Activated T-cell treated with anti-CD3 and anti-CD28 coated beads, Interleukin-2, amount 50 U/mL, for 24 hours (primary cell): Measurements from ENCODE around the gene RIC8B.

Source experiments
- DNase-seq: peaks from one replicate; pipeline ENCODE4 v3.0.0-alpha.2; 2020
- H3K27ac Mint-ChIP-seq: 2 replicates; pipeline ENCODE4 v1.8.0; 2020; ENCODE audit warnings: mild to moderate bottlenecking, mixed read lengths
- H3K27me3 Mint-ChIP-seq: 2 replicates; pipeline ENCODE4 v1.8.0; 2020; ENCODE audit warnings: mixed read lengths
- H3K36me3 Mint-ChIP-seq: 2 replicates; pipeline ENCODE4 v1.8.0; 2020; ENCODE audit warnings: low read depth, mixed read lengths
- H3K4me1 Mint-ChIP-seq: 2 replicates; pipeline ENCODE4 v1.8.0; 2020; ENCODE audit warnings: low read depth, mixed read lengths
- H3K4me3 Mint-ChIP-seq: 2 replicates; pipeline ENCODE4 v1.8.0; 2020; ENCODE audit warnings: mild to moderate bottlenecking, moderate library complexity, mixed read lengths
- H3K9me3 Mint-ChIP-seq: 2 replicates; pipeline ENCODE4 v1.8.0; 2020; ENCODE audit warnings: mixed read lengths

Gene RIC8B

DNA sequence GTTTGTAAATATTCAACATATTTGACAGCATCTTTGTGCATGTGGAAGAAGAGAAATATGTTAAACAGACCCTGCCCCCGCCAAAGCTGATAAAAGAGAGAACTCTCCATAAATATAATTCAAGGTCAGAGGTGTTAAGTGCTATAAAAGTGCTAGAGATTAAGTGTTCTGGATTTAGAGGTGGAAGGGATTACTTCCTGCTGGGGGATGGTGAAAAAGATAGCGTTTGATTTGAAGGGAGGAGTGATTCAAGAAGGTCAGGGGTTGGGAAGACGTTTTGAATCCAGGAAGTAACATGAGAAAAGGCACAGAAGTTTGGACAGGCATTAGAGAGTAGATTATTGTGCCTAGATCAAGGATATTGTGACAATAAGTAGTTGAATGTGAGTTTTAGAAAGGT is 30.2 kb downstream of the RIC8B start:
- H3K27me3 Mint-ChIP-seq, result no peaks in the 10 kb centered on the region
- H3K9me3 Mint-ChIP-seq, result no peaks in the 10 kb centered on the region
- no peak for DNase-seq
- H3K36me3 Mint-ChIP-seq, result peaks cover 40% of the 10 kb centered on the region
- H3K4me3 Mint-ChIP-seq, result no peak overlapping the region
- peaks cover 3% of the 10 kb centered on the region for H3K4me1 Mint-ChIP-seq
- no peak overlapping the region for H3K27ac Mint-ChIP-seq

- no peaks in the 10 kb centered on the region for H3K4me1 Mint-ChIP-seq
- peaks cover 36% of the 10 kb centered on the region for H3K36me3 Mint-ChIP-seq
- H3K27me3 Mint-ChIP-seq, result no peaks in the 10 kb centered on the region
- no peaks in the 10 kb centered on the region for H3K9me3 Mint-ChIP-seq
- no peak overlapping the region for H3K27ac Mint-ChIP-seq
- no peak for DNase-seq
- no peak overlapping the region for H3K4me3 Mint-ChIP-seq
These were observed 40.2 kb downstream of the RIC8B start for GRCh38 chr12:106814714-106815113.

DNA sequence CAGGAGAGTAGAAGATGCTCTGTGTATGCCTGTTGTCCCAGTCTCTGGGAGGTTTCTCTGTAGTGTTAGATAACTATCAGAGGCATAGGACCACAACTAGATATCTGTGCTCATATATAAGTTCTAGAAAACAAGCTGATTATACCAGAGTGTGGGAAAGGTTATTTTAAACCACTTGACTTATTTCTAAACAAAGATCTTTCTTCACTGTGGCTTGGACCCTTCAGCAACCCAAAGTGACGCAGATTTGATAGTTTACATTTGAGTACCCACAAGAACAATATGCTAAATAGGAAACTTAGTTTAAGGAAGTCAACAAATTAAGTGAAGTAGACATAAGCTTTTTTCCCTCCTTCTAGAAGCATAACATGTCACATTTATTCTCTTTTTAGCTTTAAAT is 41.3 kb downstream of the RIC8B start:
- Mint-ChIP-seq H3K9me3 (no peaks in the 10 kb centered on the region), H3K27ac (no peak overlapping the region), H3K4me3 (no peak overlapping the region), H3K36me3 (peaks cover 43% of the 10 kb centered on the region), H3K4me1 (no peaks in the 10 kb centered on the region), H3K27me3 (no peaks in the 10 kb centered on the region)
- DNase-seq, result no peak

DNA sequence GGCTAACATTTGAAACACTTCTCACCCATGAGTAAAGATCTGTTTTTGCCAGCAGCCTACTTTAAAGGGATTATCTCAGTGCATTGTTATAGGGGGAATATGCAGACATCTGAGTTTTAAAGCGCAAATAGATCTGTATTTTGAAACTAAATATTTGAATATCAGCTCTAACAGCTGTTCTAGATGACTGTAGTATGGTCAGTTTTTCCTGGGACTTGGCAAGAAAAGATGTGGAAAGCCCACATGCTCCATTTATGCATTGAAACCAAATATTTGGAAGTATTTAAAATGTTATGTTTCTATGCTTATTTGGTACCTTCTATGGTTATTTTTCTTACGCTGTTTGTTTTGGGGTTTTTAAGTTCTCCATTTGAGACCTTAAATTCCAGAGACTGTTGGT is 41.7 kb downstream of the RIC8B start:
- Mint-ChIP-seq H3K4me1 (peaks cover 3% of the 10 kb centered on the region), H3K9me3 (no peaks in the 10 kb centered on the region), H3K36me3 (peaks cover 48% of the 10 kb centered on the region), H3K27ac (no peak overlapping the region), H3K27me3 (no peaks in the 10 kb centered on the region), H3K4me3 (no peak overlapping the region)
- DNase-seq, result no peak

- Mint-ChIP-seq H3K4me1 (peaks cover 15% of the 10 kb centered on the region), H3K9me3 (no peaks in the 10 kb centered on the region), H3K27ac (no peak overlapping the region), H3K36me3 (peaks cover 59% of the 10 kb centered on the region), H3K4me3 (no peak overlapping the region), H3K27me3 (no peaks in the 10 kb centered on the region)
- no peak for DNase-seq
These were observed 45.5 kb downstream of the RIC8B start for GRCh38 chr12:106819991-106820390.

GRCh38 chr12:106831699-106832098 is 57.2 kb downstream of the RIC8B start:
- no peaks in the 10 kb centered on the region for H3K27me3 Mint-ChIP-seq
- H3K27ac Mint-ChIP-seq, result no peak overlapping the region
- no peak overlapping the region for H3K4me3 Mint-ChIP-seq
- no peak for DNase-seq
- H3K4me1 Mint-ChIP-seq, result peaks cover 6% of the 10 kb centered on the region
- peaks cover 36% of the 10 kb centered on the region for H3K36me3 Mint-ChIP-seq
- H3K9me3 Mint-ChIP-seq, result no peaks in the 10 kb centered on the region

- Mint-ChIP-seq H3K4me3 (no peak overlapping the region), H3K36me3 (peaks cover 14% of the 10 kb centered on the region), H3K4me1 (peaks cover 15% of the 10 kb centered on the region), H3K9me3 (no peaks in the 10 kb centered on the region), H3K27ac (no peak overlapping the region), H3K27me3 (no peaks in the 10 kb centered on the region)
- no peak for DNase-seq
These were observed 63.3 kb downstream of the RIC8B start for GRCh38 chr12:106837782-106838181.

DNA sequence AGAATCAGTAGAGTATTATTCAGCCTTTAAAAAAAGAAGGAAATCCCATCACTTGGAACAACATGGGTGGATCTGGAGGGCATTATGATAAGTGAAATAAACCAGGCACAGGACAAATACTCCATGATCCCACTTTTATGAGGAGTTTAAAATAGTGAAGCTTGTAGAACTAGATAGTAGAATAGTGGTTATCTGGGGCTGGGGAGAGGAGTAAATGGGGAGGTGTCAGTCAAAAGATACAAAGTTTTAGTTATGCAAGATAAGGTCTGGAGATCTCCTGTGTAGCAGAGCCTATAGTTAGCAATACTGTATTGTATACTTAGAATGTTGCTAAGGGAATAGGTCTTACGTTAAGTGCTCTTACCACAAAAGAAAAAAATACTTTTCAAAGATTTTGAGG is 64.9 kb downstream of the RIC8B start:
- peaks cover 19% of the 10 kb centered on the region for H3K36me3 Mint-ChIP-seq
- no peak overlapping the region for H3K4me3 Mint-ChIP-seq
- H3K27ac Mint-ChIP-seq, result no peak overlapping the region
- no peaks in the 10 kb centered on the region for H3K9me3 Mint-ChIP-seq
- H3K27me3 Mint-ChIP-seq, result no peaks in the 10 kb centered on the region
- H3K4me1 Mint-ChIP-seq, result peaks cover 15% of the 10 kb centered on the region
- DNase-seq, result no peak

DNA sequence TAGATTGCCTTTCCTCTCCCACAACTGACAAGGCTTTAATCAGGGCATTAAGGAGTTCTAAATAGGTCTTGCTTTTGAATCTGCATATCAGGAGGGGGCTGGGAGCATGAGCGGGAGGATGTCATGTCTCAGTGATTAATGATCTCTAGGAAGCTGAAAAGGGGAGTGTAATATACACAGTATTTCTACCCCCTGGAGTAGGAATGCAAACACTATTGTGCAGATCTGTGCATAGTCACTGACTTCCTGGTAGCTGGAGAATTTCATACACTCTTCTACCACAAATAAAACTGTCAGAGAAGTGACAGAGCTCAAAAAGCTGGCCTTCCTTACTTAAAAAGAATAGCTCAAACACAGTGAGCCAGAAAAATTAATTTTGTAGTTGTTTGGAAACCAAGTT is 65.8 kb downstream of the RIC8B start:
- H3K9me3 Mint-ChIP-seq, result no peaks in the 10 kb centered on the region

GRCh38 chr12:106841510-106842302 is 67.2 kb downstream of the RIC8B start:
- Mint-ChIP-seq H3K4me3 (no peak overlapping the region), H3K9me3 (no peaks in the 10 kb centered on the region), H3K4me1 (peaks cover 15% of the 10 kb centered on the region), H3K36me3 (peaks cover 16% of the 10 kb centered on the region), H3K27me3 (no peaks in the 10 kb centered on the region), H3K27ac (no peak overlapping the region)
- no peak for DNase-seq

More for the DNA sequence above, 65.8 kb downstream of the RIC8B start:
- no peak for DNase-seq
- Mint-ChIP-seq H3K4me1 (peaks cover 15% of the 10 kb centered on the region), H3K4me3 (no peak overlapping the region), H3K27me3 (no peaks in the 10 kb centered on the region), H3K27ac (no peak overlapping the region), H3K36me3 (peaks cover 17% of the 10 kb centered on the region)

- DNase-seq, result no peak
- H3K4me1 Mint-ChIP-seq, result peaks cover 7% of the 10 kb centered on the region
- H3K4me3 Mint-ChIP-seq, result no peak overlapping the region
- no peaks in the 10 kb centered on the region for H3K27me3 Mint-ChIP-seq
- H3K36me3 Mint-ChIP-seq, result peaks cover 19% of the 10 kb centered on the region
- H3K9me3 Mint-ChIP-seq, result no peaks in the 10 kb centered on the region
- no peak overlapping the region for H3K27ac Mint-ChIP-seq
These were observed 71.4 kb downstream of the RIC8B start for GRCh38 chr12:106845902-106846301.

GRCh38 chr12:106847861-106848260 is 73.4 kb downstream of the RIC8B start:
- H3K27ac Mint-ChIP-seq, result no peak overlapping the region
- peaks cover 27% of the 10 kb centered on the region for H3K36me3 Mint-ChIP-seq
- no peak for DNase-seq
- peaks cover 2% of the 10 kb centered on the region for H3K4me1 Mint-ChIP-seq
- no peaks in the 10 kb centered on the region for H3K27me3 Mint-ChIP-seq
- H3K4me3 Mint-ChIP-seq, result no peak overlapping the region
- no peaks in the 10 kb centered on the region for H3K9me3 Mint-ChIP-seq

DNA sequence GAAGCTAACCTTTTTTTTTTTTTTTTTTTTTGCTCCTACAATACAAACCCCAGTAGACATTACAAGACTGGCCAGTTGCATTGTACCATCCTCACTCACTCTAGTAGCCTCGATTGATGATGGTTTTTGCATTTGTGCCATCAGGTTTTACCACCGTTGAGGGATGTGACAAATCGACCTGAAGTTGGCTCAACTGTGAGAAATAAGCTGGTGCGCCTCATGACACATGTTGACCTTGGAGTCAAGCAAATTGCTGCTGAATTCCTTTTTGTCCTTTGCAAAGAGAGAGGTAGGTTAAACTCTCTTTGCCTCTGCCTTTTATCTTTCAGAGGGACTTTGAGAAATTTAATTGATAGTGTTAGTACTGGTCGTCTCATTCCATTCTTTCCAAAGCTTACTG is 76.8 kb downstream of the RIC8B start:
- H3K4me1 Mint-ChIP-seq, result peaks cover 8% of the 10 kb centered on the region
- H3K4me3 Mint-ChIP-seq, result no peak overlapping the region
- H3K27ac Mint-ChIP-seq, result no peak overlapping the region
- H3K36me3 Mint-ChIP-seq, result peaks cover 27% of the 10 kb centered on the region
- H3K9me3 Mint-ChIP-seq, result no peaks in the 10 kb centered on the region
- no peak for DNase-seq
- no peaks in the 10 kb centered on the region for H3K27me3 Mint-ChIP-seq

DNA sequence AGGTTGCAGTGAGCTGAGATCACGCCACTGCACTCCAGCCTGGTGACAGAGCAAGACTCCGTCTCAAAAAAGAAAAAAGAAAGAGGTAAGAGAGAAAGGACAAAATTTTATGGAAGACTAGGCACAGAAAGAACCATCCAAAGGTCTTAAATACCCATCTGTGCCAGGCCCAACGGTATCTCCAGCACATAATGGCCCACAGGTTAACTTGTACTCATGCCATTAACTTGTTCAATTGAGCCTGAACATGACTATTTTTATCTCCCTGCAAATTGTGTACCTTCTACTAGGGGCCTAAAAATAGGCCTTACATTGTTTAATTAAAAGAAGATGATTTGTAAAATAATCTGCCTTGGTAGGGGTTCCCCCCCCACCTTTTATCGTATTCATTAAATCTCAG is 80.2 kb downstream of the RIC8B start:
- Mint-ChIP-seq H3K27ac (peak overlapping the region; percentile 47), H3K4me3 (no peak overlapping the region), H3K9me3 (no peaks in the 10 kb centered on the region)

DNA sequence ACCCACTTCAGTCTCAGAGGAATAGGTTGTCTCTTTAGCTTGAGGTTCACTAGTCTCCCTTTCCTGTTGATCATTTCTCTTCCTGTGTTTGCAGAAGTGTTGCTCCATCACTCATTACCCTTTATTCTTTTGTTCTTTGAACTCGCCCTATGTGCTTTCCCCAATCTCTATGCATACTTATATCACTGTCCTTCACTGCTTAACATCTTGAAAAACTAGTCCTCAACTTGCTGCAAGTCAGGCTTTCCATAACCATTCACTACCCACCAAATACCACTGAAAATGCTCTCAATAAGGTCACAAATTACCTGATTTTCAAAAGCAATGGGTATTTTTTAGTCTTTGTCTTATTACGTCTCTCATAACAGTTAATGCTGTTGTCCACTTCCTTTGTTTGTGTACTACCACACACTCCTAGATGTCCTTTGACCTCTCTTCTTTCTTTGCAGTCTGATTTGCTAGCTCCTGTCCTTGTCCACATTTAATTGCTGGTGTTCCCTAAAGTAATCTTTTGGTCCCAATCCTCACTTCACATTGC is 80.8 kb downstream of the RIC8B start:
- H3K27ac Mint-ChIP-seq, result no peak overlapping the region
- no peaks in the 10 kb centered on the region for H3K27me3 Mint-ChIP-seq
- peaks cover 38% of the 10 kb centered on the region for H3K36me3 Mint-ChIP-seq
- peaks cover 6% of the 10 kb centered on the region for H3K4me1 Mint-ChIP-seq
- H3K9me3 Mint-ChIP-seq, result no peaks in the 10 kb centered on the region
- no peak overlapping the region for H3K4me3 Mint-ChIP-seq
- DNase-seq, result no peak

More for the DNA sequence above, 80.2 kb downstream of the RIC8B start:
- DNase-seq, result no peak
- Mint-ChIP-seq H3K4me1 (peaks cover 8% of the 10 kb centered on the region), H3K36me3 (peaks cover 38% of the 10 kb centered on the region), H3K27me3 (no peaks in the 10 kb centered on the region)
